ENCODE data around the gene CASS4. TPM values are rescaled to one million over a fixed set of nuclear protein-coding genes. Genes with fewer than 3 reads are reported as not detected.

The CASS4 gene
- total RNA-seq, 1 experiment from 2014 or later: not detected

DNA sequence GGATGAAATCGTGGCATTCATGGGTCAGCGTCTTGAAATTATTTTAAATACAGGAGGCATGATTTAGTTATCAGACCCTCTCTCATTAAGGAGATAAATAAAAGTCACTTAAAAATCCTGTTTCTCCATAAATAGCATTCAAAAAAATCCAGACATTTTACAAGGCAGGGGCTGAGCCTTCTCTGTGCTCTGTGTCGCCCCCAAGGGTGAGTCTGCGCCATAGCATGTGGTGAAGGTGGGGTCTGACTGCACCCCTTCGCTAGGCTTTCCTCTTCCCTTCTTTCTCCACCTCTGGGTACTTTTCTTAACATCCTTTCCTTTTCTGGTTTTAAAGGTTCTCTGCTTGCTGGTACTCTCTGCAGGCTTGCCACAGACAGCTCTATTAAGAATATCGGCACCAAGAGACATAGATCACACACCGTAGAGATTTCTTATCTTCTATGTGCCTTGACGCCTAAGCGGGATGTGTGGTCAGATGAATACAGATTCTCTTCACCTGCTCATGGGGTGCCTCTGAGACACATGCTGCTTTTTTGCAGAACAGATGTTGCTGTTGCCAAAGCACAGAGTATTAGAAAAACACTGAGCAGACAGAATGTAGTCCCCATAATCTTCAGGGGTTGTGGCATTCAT lies 92.4 kb downstream of the CASS4 start:
- Mint-ChIP-seq H3K9me3 (no peaks in the 10 kb centered on the region), H3K4me3 (no peak overlapping the region), H3K27ac (0 out of 7 replicates have a peak overlapping the region, but pooled peaks have one; percentile 33 to 81 (median 62)), H3K27me3 (ENCODE audit: low read depth) (no peaks in the 10 kb centered on the region), H3K36me3 (ENCODE audit: insufficient read depth in 1 of 3, low read depth in 3 of 3) (no peaks in the 10 kb centered on the region), H3K4me1 (peaks cover 2 to 3% of the 10 kb centered on the region in 2 experiments; a peak in 2 of 4 replicates)
- Histone ChIP-seq H3K56ac (ENCODE audit: insufficient read length, low read depth, low read length) (no peak overlapping the region), H2BK12ac (ENCODE audit: insufficient read length, low read depth, low read length) (no peak overlapping the region), H3K79me2 (ENCODE audit: insufficient read depth, low read length) (no peaks in the 10 kb centered on the region), H4K20me1 (ENCODE audit: control insufficient read depth, insufficient read depth, insufficient read length) (no peaks in the 10 kb centered on the region), H2BK120ac (ENCODE audit: low read depth, low read length, poor library complexity, severe bottlenecking) (no peak overlapping the region), H2AFZ (ENCODE audit: low read length) (no peak overlapping the region), H3K27ac (ENCODE audit: insufficient read length, low read depth, low read length) (no peak overlapping the region), H4K8ac (replicated peaks; ENCODE audit: insufficient read length, low read depth, low read length) (no peak overlapping the region), H3K27me3 (ENCODE audit: insufficient read depth, low read length) (no peaks in the 10 kb centered on the region), H3K9ac (ENCODE audit: extremely low read depth, insufficient read length, low read length) (no peak overlapping the region), H3K4me1 (ENCODE audit: insufficient read depth, low read length) (no peaks in the 10 kb centered on the region), H2BK15ac (ENCODE audit: low read depth, low read length) (no peak overlapping the region), H3K23me2 (ENCODE audit: insufficient read length, low read depth, low read length, poor library complexity, severe bottlenecking) (no peaks in the 10 kb centered on the region), H3K4me2 (ENCODE audit: insufficient read depth, insufficient read length, low read length) (no peak overlapping the region), H2AK5ac (ENCODE audit: insufficient read length, low read length) (no peak overlapping the region), H2BK20ac (ENCODE audit: low read depth, low read length, poor library complexity, severe bottlenecking) (no peak overlapping the region), H3T11ph (ENCODE audit: low read length) (no peak overlapping the region), H3K4ac (ENCODE audit: low read depth, low read length) (no peak overlapping the region), H2BK5ac (ENCODE audit: insufficient read length, low read length) (no peak overlapping the region), H3K79me1 (ENCODE audit: insufficient read depth, low read depth, low read length, poor library complexity, severe bottlenecking) (peaks cover 6% of the 10 kb centered on the region), H3K18ac (ENCODE audit: insufficient read length, low read depth, low read length) (no peak overlapping the region), H3K14ac (ENCODE audit: insufficient read depth, low read length) (no peak overlapping the region), H4K91ac (ENCODE audit: insufficient read length, low read depth, low read length) (no peak overlapping the region), H4K5ac (ENCODE audit: insufficient read length, low read depth, low read length) (no peak overlapping the region), H3K23ac (ENCODE audit: insufficient read length, low read depth, low read length) (no peak overlapping the region), H3K9me3 (ENCODE audit: control insufficient read depth, low read depth, low read length) (no peaks in the 10 kb centered on the region)
- WGBS (ENCODE audit: extremely low coverage, insufficient read length, low lambda C conversion rate): no CpG with 5 or more reads among the region's 9 CpGs
- DNase-seq: peak; percentile 37
- TF ChIP-seq, protein P1, sequence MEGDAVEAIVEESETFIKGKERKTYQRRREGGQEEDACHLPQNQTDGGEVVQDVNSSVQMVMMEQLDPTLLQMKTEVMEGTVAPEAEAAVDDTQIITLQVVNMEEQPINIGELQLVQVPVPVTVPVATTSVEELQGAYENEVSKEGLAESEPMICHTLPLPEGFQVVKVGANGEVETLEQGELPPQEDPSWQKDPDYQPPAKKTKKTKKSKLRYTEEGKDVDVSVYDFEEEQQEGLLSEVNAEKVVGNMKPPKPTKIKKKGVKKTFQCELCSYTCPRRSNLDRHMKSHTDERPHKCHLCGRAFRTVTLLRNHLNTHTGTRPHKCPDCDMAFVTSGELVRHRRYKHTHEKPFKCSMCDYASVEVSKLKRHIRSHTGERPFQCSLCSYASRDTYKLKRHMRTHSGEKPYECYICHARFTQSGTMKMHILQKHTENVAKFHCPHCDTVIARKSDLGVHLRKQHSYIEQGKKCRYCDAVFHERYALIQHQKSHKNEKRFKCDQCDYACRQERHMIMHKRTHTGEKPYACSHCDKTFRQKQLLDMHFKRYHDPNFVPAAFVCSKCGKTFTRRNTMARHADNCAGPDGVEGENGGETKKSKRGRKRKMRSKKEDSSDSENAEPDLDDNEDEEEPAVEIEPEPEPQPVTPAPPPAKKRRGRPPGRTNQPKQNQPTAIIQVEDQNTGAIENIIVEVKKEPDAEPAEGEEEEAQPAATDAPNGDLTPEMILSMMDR (conservative IDR thresholded peaks at IDR 0.05): peak; percentile 83
